ENCODE measurements around the gene PRR7.
A peak's percentile ranks its signal among the peaks of the same experiment; 100 is the strongest.

PRR7 gene

GRCh38 chr5:177404641-177405179 lies 41.9 kb upstream of the PRR7 start (continued):
- 0 out of 2 replicates have a peak, but pooled peaks have one; percentile 50 for TF ChIP-seq YY2 (tag by site-specific recombination; IDR thresholded peaks at IDR 0.05)
- TF ChIP-seq ZNF132 (tag by site-specific recombination; IDR thresholded peaks at IDR 0.05; ENCODE audit: borderline replicate concordance) = no peak
- TF ChIP-seq ZNF548 (tag by site-specific recombination; IDR thresholded peaks at IDR 0.05) = no peak
- no peak for TF ChIP-seq ZNF76 (tag by site-specific recombination; IDR thresholded peaks at IDR 0.05; ENCODE audit: borderline replicate concordance, low read depth)
- TF ChIP-seq ZNF624 (tag by site-specific recombination; IDR thresholded peaks at IDR 0.05) = no peak
- TF ChIP-seq ZNF837 (tag by site-specific recombination; IDR thresholded peaks at IDR 0.05) = no peak
- TF ChIP-seq ZNF639 (tag by site-specific recombination; IDR thresholded peaks at IDR 0.05) = no peak
- no peak for TF ChIP-seq ZBTB21 (tag by site-specific recombination; IDR thresholded peaks at IDR 0.05)
- TF ChIP-seq ZNF26 (tag by site-specific recombination; IDR thresholded peaks at IDR 0.05) = no peak
- peak; percentile 3; the same call in 1 of the 2 replicates for TF ChIP-seq PRDM1 (tag by site-specific recombination; IDR thresholded peaks at IDR 0.05)
- TF ChIP-seq ZBTB44 (tag by site-specific recombination; IDR thresholded peaks at IDR 0.05) = no peak
- no peak for TF ChIP-seq ZNF677 (tag by site-specific recombination; IDR thresholded peaks at IDR 0.05)
- TF ChIP-seq ZNF670 (tag by site-specific recombination; IDR thresholded peaks at IDR 0.05; ENCODE audit: low read depth) = no peak
- no peak for TF ChIP-seq ZNF155 (tag by site-specific recombination; IDR thresholded peaks at IDR 0.05)
- TF ChIP-seq ZNF362 (tag by site-specific recombination; IDR thresholded peaks at IDR 0.05) = no peak
- 0 out of 2 replicates have a peak, but pooled peaks have one; percentile 3 for TF ChIP-seq ZNF580 (tag by site-specific recombination; IDR thresholded peaks at IDR 0.05)
- TF ChIP-seq ZBTB26 (tag by site-specific recombination; optimal IDR thresholded peaks at IDR 0.05) = no peak
- TF ChIP-seq ZNF704 (tag by site-specific recombination; IDR thresholded peaks at IDR 0.05) = no peak
- TF ChIP-seq ZNF473 (tag by site-specific recombination; IDR thresholded peaks at IDR 0.05) = no peak
- TF ChIP-seq BCL6B (tag by site-specific recombination; IDR thresholded peaks at IDR 0.05) = no peak
